ENCODE data around the gene GLIS1. TPM values are rescaled to one million over a fixed set of nuclear protein-coding genes. Genes with fewer than 3 reads are reported as not detected.
A peak's percentile ranks its signal among the peaks of the same experiment; 100 is the strongest.

The GLIS1 gene
- total and polyA plus RNA-seq, 4 donors, result 0.19 to 1.8 (median 0.65) TPM

DNA sequence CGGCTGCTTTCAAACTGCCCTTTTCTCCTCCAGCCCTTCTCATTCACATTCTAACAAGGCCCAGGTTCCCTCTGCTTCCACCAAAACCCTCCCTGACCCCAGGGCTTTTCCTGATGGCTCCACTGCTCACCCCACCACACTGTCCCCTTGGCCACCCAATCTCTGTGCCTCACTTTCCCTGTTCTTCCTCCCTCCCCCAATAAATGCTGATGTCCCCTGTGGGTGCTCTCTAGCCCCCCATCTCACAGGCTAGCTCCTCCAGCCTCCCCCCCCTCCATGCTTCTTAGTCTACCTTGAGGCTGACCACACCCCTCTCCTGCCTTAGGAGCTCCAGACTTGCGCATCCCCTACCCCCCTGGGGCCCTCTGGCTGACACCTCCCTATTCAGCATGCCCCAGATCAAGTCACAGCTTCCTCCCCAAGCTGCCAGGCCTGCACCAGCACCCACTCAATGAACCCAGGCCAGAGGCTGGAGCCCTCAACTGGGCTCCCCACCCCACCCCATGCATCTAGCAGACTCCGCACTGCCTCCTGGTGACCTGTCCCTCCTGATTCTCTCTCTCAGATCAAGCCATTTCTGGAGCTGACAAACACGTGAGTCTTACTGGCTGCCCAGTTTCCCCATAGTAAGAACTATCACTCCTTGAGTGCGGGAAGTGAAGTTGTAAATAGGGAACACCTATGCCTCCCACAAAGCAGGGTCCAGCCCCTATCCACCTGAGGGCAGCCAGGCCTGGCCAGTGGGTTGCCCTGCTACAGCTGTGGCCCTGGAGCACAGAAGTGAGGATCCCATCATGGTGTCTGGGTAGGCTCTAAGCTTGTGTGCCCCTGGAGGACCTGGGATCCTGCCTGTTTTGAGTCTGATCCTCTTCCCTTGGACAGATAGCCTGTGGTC lies 161.9 kb downstream of the GLIS1 start:
- H3K36me3 ChIP-seq (ENCODE audit: control insufficient read depth in 1 of 2, insufficient read depth in 2 of 2, low read length in 1 of 2), result no peaks in the 10 kb centered on the region
- H3K4me3 ChIP-seq (ENCODE audit: low read length in 2 of 2), result no peak overlapping the region
- DNase-seq, result peak; percentile 30 to 65
- no peaks in the 10 kb centered on the region for H3K4me1 ChIP-seq (ENCODE audit: control insufficient read depth in 1 of 2, insufficient read depth in 2 of 2, low read length in 2 of 2)
- ATAC-seq (ENCODE audit: low FRiP score), result no peak
- 93% methylated on average over 5 of the region's 5 CpGs for WGBS, 2 donors
- no peaks in the 10 kb centered on the region for H3K27me3 ChIP-seq (ENCODE audit: control insufficient read depth in 1 of 2, insufficient read depth in 2 of 2, low read length in 1 of 2)
- H3K27ac ChIP-seq (ENCODE audit: low read depth in 1 of 2, low read length in 2 of 2), result no peak overlapping the region
- intact Hi-C loops (cut with DNase I), result no loop called here
- no peaks in the 10 kb centered on the region for H3K9me3 ChIP-seq (ENCODE audit: control insufficient read depth, low read length)

DNA sequence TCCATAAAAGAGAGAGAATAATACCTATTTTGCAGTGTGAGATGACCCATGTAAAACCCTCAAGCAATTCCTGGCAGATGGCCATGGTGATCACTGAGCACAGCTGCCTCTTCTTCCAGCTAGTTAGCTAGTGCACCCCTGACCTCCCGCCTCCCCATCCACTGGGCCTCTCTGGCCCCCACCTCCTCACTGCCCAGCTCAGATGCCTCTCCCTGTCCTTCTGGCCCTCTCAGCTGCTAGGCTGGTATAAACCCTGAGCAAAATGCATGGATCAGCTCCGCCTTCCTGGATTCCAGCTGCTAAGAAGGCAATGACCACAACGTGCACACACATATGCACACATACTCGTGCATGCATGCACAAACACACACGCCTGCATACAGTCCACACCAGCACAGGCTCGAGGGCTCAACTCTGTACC lies 162.6 kb downstream of the GLIS1 start:
- no peaks in the 10 kb centered on the region for H3K36me3 ChIP-seq (ENCODE audit: control insufficient read depth in 1 of 2, insufficient read depth in 2 of 2, low read length in 1 of 2)
- no peak overlapping the region for H3K4me3 ChIP-seq (ENCODE audit: low read length in 2 of 2)
- no peaks in the 10 kb centered on the region for H3K27me3 ChIP-seq (ENCODE audit: control insufficient read depth in 1 of 2, insufficient read depth in 2 of 2, low read length in 1 of 2)
- no peak overlapping the region for H3K27ac ChIP-seq (ENCODE audit: low read depth in 1 of 2, low read length in 2 of 2)
- H3K9me3 ChIP-seq (ENCODE audit: control insufficient read depth, low read length), result no peaks in the 10 kb centered on the region
- intact Hi-C loops (cut with DNase I), result no loop called here
- DNase-seq (peak; percentile 15 to 50), ATAC-seq (ENCODE audit: low FRiP score) (no peak)
- WGBS, 2 donors, result 87 to 90% methylated on average over 6 of the region's 6 CpGs
- no peaks in the 10 kb centered on the region for H3K4me1 ChIP-seq (ENCODE audit: control insufficient read depth in 1 of 2, insufficient read depth in 2 of 2, low read length in 2 of 2)

DNA sequence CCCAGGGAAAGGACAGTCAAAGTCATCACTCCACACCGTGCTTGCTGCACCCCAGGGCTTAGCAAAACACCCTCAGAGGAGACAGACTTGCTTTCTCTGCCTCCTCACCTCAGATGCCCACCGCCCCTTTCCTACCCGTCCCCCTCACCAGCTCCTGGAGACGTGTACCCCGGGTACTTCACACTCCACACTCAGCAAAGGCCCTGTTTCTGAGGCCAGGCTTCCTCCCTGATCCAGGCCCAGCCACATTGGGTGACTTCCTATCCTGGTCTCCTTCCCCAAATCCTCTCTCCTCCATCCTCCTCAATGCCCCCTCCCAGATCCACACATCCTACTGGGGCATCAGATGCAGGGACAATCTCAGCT lies 163.0 kb downstream of the GLIS1 start:
- Histone ChIP-seq H3K36me3 (ENCODE audit: control insufficient read depth in 1 of 2, insufficient read depth in 2 of 2, low read length in 1 of 2) (no peaks in the 10 kb centered on the region), H3K27ac (ENCODE audit: low read depth in 1 of 2, low read length in 2 of 2) (no peak overlapping the region), H3K4me1 (ENCODE audit: control insufficient read depth in 1 of 2, insufficient read depth in 2 of 2, low read length in 2 of 2) (no peaks in the 10 kb centered on the region), H3K27me3 (ENCODE audit: control insufficient read depth in 1 of 2, insufficient read depth in 2 of 2, low read length in 1 of 2) (no peaks in the 10 kb centered on the region), H3K4me3 (ENCODE audit: low read length in 2 of 2) (no peak overlapping the region), H3K9me3 (ENCODE audit: control insufficient read depth, low read length) (no peaks in the 10 kb centered on the region)
- 91 to 94% methylated on average over 5 of the region's 5 CpGs for WGBS, 2 donors
- intact Hi-C loops (cut with DNase I), result no loop called here
- peak in 1 of 2 donors; percentile 52 for DNase-seq
- ATAC-seq (ENCODE audit: low FRiP score), result no peak

DNA sequence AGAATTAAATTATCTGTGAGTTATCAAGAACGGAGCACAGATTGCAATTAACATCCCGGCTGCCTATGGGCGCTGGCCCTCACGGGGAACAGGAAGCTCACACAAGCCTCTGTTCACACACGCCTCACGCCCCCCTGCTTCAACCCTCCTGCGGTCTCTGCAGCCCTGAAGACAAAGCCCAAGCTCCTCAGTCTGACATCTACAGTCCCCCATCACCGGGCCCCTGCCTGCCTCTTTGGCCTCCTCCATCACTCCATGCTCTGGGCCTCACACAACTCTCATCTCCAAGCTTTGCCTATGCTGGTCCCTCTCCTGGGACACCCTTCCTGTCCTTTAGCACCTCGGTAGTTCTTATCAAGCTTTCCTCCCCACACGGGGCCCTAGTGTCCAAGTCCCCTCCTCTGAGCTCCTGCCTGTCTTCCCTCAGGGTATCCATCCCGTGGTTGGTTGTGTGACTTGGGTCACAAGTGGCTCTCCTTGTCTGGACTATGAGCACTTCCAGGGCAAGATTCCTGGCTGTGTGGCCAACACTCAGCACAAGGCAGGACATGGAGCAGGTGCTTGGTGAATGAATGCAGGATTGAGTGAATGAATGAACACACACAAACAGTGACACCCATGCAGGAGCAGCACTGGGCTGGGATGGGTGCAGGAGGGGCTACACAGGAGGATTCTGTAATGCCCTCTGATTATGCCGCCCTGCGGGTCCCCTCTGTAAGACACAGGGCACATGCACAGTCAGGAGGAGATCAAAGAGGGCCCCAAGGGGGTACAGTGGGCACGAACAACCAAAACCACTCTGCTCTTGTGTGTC lies 163.6 kb downstream of the GLIS1 start:
- peak; percentile 29 to 55 for DNase-seq
- Histone ChIP-seq H3K27ac (ENCODE audit: low read depth in 1 of 2, low read length in 2 of 2) (no peak overlapping the region), H3K4me3 (ENCODE audit: low read length in 2 of 2) (no peak overlapping the region), H3K36me3 (ENCODE audit: control insufficient read depth in 1 of 2, insufficient read depth in 2 of 2, low read length in 1 of 2) (no peaks in the 10 kb centered on the region), H3K27me3 (ENCODE audit: control insufficient read depth in 1 of 2, insufficient read depth in 2 of 2, low read length in 1 of 2) (no peaks in the 10 kb centered on the region), H3K9me3 (ENCODE audit: control insufficient read depth, low read length) (no peaks in the 10 kb centered on the region), H3K4me1 (ENCODE audit: control insufficient read depth in 1 of 2, insufficient read depth in 2 of 2, low read length in 2 of 2) (no peaks in the 10 kb centered on the region)
- intact Hi-C loops (cut with DNase I), result no loop called here
- WGBS, 2 donors, result 81 to 85% methylated on average over 14 of the region's 14 CpGs
- no peak for ATAC-seq (ENCODE audit: low FRiP score)

DNA sequence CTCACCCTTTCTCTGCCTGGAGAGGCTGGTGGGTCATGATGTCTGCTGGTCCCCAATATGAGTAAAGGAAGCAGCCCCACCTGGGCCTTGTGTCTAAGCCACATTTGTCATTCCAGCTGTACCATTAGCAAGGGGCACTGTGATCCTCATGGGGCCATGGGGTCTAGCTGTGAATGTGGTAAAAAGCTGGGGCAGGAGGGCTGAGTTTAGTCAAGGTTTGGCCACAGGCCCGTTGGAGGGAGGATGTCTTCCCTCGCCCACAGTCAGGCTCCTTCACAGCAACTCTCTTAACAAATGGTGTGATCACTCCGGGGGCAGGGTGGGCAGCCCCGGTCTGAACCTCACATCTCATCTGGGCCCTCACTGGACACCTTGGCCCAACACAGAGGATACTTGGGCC lies 164.3 kb downstream of the GLIS1 start:
- no peak overlapping the region for H3K4me3 ChIP-seq (ENCODE audit: low read length in 2 of 2)
- no peaks in the 10 kb centered on the region for H3K36me3 ChIP-seq (ENCODE audit: control insufficient read depth in 1 of 2, insufficient read depth in 2 of 2, low read length in 1 of 2)
- no peaks in the 10 kb centered on the region for H3K27me3 ChIP-seq (ENCODE audit: control insufficient read depth in 1 of 2, insufficient read depth in 2 of 2, low read length in 1 of 2)
- peak; percentile 20 to 36 for DNase-seq
- no peak for ATAC-seq (ENCODE audit: low FRiP score)
- H3K4me1 ChIP-seq (ENCODE audit: control insufficient read depth in 1 of 2, insufficient read depth in 2 of 2, low read length in 2 of 2), result no peaks in the 10 kb centered on the region
- intact Hi-C loops (cut with DNase I), result no loop called here
- no peak overlapping the region for H3K27ac ChIP-seq (ENCODE audit: low read depth in 1 of 2, low read length in 2 of 2)
- H3K9me3 ChIP-seq (ENCODE audit: control insufficient read depth, low read length), result no peaks in the 10 kb centered on the region
- 64% methylated on average over 4 of the region's 4 CpGs for WGBS, 2 donors

DNA sequence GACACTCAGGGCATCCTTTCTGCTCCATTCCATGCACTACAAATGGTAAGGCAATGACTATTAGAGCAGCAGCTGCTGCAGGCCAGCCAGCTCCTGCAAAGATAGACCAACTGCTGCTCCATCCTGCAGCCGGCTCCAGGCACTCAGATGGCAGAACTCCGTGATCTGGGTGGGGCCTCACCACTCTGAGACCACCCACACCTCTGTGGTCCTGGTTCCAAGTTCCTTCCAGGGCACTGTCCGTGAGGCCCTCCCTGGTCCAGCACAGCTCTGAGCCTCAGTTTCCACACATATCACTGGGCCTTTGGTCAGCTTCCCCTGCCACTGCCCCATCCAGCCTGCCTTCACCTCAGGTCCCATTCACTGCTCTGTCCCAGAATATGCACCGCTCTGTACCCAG lies 165.0 kb downstream of the GLIS1 start:
- intact Hi-C loops (cut with DNase I), result no loop called here
- peak in 1 of 2 donors; percentile 53 for DNase-seq
- H3K27me3 ChIP-seq (ENCODE audit: control insufficient read depth in 1 of 2, insufficient read depth in 2 of 2, low read length in 1 of 2), result no peaks in the 10 kb centered on the region
- no peaks in the 10 kb centered on the region for H3K36me3 ChIP-seq (ENCODE audit: control insufficient read depth in 1 of 2, insufficient read depth in 2 of 2, low read length in 1 of 2)
- H3K27ac ChIP-seq (ENCODE audit: low read depth in 1 of 2, low read length in 2 of 2), result no peak overlapping the region
- H3K4me3 ChIP-seq (ENCODE audit: low read length in 2 of 2), result no peak overlapping the region
- no peaks in the 10 kb centered on the region for H3K9me3 ChIP-seq (ENCODE audit: control insufficient read depth, low read length)
- no peak for ATAC-seq (ENCODE audit: low FRiP score)
- 93 to 98% methylated on average over 4 of the region's 4 CpGs for WGBS, 2 donors
- no peaks in the 10 kb centered on the region for H3K4me1 ChIP-seq (ENCODE audit: control insufficient read depth in 1 of 2, insufficient read depth in 2 of 2, low read length in 2 of 2)

DNA sequence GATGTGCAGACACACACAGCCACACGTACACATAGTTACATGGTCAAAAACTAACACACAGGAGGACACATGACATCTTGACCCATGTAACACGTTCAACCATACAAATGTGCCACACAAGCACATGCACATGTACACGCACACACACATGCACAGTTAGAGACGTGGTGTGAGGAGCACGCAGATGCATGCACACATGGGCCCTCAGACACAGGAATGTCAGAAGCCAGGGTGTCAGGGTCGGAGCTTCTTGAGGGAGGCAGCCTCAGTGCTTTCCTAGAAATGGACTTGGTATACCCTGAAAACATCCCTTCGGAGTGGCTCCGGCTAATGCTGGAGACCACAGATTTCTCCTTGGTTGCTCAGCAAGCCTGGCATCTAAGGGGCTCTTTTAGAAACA lies 165.4 kb downstream of the GLIS1 start:
- intact Hi-C loops (cut with DNase I), result no loop called here
- peak in 1 of 2 donors; percentile 39 for DNase-seq
- Histone ChIP-seq H3K9me3 (ENCODE audit: control insufficient read depth, low read length) (no peaks in the 10 kb centered on the region), H3K27me3 (ENCODE audit: control insufficient read depth in 1 of 2, insufficient read depth in 2 of 2, low read length in 1 of 2) (no peaks in the 10 kb centered on the region), H3K4me1 (ENCODE audit: control insufficient read depth in 1 of 2, insufficient read depth in 2 of 2, low read length in 2 of 2) (no peaks in the 10 kb centered on the region), H3K36me3 (ENCODE audit: control insufficient read depth in 1 of 2, insufficient read depth in 2 of 2, low read length in 1 of 2) (no peaks in the 10 kb centered on the region), H3K27ac (ENCODE audit: low read depth in 1 of 2, low read length in 2 of 2) (no peak overlapping the region), H3K4me3 (ENCODE audit: low read length in 2 of 2) (no peak overlapping the region)
- WGBS, 2 donors, result 93 to 96% methylated on average over 8 of the region's 8 CpGs
- ATAC-seq (ENCODE audit: low FRiP score), result no peak

DNA sequence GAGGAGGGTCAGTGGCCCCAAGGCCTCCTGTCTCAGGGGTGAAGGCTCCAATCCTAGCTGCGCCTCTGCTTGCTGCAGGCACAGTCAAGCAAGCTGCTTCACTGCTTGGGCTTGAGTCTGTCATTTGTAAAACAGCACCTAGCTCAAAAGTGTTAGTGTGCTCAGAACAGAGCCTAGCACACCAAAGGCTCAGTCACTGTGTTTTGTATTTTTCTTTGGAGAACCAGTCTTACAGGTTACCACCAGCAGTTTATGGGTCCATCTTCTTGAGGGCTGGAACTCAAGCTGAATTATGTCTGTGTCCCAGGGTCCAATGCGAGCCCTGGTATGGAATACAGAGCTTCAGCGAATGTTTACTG lies 166.2 kb downstream of the GLIS1 start:
- no peaks in the 10 kb centered on the region for H3K36me3 ChIP-seq (ENCODE audit: control insufficient read depth in 1 of 2, insufficient read depth in 2 of 2, low read length in 1 of 2)
- no peak overlapping the region for H3K4me3 ChIP-seq (ENCODE audit: low read length in 2 of 2)
- WGBS, 2 donors, result 89 to 95% methylated on average over 3 of the region's 3 CpGs
- H3K4me1 ChIP-seq (ENCODE audit: control insufficient read depth in 1 of 2, insufficient read depth in 2 of 2, low read length in 2 of 2), result no peaks in the 10 kb centered on the region
- DNase-seq (no peak), ATAC-seq (ENCODE audit: low FRiP score) (no peak)
- H3K27me3 ChIP-seq (ENCODE audit: control insufficient read depth in 1 of 2, insufficient read depth in 2 of 2, low read length in 1 of 2), result no peaks in the 10 kb centered on the region
- no peak overlapping the region for H3K27ac ChIP-seq (ENCODE audit: low read depth in 1 of 2, low read length in 2 of 2)
- no peaks in the 10 kb centered on the region for H3K9me3 ChIP-seq (ENCODE audit: control insufficient read depth, low read length)
- intact Hi-C loops (cut with DNase I), result no loop called here
